GM13977 (cell line): ENCODE data around the gene SLC25A41.

Source experiments
- DNase-seq: peaks from one replicate; pipeline ENCODE4 v3.0.0; 2012; ENCODE audit warnings: low spot score
- in situ Hi-C: fragments of 300-500 bp; cut with MboI; formaldehyde crosslinking; loops from one replicate; pipeline ENCODE4 v1.12.0; 2022; ENCODE audit warnings: low sequenced_read_pairs, low pct_unique_long_range_greater_than_20kb, mixed read lengths, inconsistent platforms; ENCODE audit not compliant: unreplicated experiment
- TF ChIP-seq, protein P1 (sequence below): IDR thresholded peaks from 2 replicates; pipeline ENCODE4 v1.5.1; 2012; ENCODE audit warnings: mild to moderate bottlenecking, control low read depth; ENCODE audit not compliant: insufficient read depth; ENCODE audit errors: extremely low read depth, missing control alignments

The SLC25A41 gene

DNA sequence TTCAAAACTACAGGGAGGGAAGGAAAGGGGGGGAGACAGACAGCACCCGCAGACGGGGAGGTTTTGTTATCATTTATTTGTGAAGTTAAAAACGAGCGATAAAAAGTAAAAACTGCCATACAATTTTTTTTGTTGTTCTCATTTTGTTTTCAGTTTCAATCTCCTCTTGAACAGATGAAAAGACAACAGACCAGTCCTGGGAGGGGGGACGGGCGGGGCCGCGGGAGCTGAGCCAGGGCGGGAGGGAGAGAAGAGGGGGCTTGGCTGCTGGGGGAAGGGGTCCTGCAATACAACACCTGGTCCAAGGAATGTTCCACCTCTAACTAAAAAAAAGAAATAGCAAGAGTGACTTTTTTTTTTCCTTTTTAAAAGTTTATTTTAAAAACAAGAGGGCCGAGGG, 20.3 kb downstream of the SLC25A41 start:
- DNase-seq = peak; percentile 10
- in situ Hi-C loops = no loop called here
- TF ChIP-seq, protein P1, sequence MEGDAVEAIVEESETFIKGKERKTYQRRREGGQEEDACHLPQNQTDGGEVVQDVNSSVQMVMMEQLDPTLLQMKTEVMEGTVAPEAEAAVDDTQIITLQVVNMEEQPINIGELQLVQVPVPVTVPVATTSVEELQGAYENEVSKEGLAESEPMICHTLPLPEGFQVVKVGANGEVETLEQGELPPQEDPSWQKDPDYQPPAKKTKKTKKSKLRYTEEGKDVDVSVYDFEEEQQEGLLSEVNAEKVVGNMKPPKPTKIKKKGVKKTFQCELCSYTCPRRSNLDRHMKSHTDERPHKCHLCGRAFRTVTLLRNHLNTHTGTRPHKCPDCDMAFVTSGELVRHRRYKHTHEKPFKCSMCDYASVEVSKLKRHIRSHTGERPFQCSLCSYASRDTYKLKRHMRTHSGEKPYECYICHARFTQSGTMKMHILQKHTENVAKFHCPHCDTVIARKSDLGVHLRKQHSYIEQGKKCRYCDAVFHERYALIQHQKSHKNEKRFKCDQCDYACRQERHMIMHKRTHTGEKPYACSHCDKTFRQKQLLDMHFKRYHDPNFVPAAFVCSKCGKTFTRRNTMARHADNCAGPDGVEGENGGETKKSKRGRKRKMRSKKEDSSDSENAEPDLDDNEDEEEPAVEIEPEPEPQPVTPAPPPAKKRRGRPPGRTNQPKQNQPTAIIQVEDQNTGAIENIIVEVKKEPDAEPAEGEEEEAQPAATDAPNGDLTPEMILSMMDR = no peak

DNA sequence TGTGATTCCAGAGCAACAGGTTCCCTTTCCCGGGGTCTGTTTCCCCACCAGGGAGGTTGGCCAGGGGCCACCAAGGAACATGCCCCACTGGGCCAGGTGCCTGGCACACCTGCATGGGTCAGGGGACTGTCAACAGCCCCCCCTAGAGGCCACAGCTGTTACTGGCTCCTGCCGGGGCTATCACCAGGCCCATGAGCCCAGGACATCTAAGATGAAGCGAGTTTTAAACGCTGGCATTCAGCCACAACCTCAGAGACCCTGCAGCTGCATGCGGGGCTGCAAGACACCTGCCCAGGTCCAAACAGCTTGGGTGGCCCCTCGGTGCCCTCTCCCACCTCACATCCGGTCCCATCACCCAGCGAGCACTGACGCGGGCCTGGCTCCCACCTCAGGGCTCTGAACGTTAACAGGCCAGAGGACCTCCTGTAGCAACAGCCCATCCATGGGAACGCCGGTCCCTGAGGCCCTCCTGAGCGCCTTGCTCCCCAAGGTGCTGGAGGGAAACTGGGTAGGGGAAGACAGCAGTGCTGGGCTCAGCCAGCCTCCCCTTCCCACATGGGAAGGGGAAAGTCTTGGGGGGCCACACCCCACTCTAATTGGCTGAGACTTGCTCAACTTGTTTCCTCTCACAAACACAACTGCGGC, 21.0 kb downstream of the SLC25A41 start:
- DNase-seq = peak; percentile 68
- in situ Hi-C loops = no loop called here
- TF ChIP-seq, protein P1 = peak; percentile 73

DNA sequence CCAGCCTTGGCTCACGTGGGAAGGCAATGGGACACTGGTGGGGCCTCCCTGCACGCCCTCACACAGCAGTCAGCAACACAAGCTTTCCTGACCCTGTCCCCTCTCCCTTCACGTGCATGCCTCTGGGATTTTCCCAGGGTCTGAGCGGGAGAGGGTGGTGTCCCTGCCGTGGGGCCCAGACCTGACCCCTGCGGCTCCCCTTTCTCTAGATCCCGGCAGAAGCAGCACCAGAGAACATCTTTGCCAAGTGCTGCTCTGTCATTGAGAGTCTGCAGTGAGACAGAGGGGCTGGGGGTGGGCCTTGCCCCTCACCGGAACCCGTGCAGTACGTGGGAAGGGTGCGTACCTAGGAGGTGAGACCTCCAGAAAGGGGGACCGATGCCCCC, 21.5 kb downstream of the SLC25A41 start:
- in situ Hi-C loops = no loop called here
- no peak for DNase-seq
- TF ChIP-seq, protein P1 = no peak

DNA sequence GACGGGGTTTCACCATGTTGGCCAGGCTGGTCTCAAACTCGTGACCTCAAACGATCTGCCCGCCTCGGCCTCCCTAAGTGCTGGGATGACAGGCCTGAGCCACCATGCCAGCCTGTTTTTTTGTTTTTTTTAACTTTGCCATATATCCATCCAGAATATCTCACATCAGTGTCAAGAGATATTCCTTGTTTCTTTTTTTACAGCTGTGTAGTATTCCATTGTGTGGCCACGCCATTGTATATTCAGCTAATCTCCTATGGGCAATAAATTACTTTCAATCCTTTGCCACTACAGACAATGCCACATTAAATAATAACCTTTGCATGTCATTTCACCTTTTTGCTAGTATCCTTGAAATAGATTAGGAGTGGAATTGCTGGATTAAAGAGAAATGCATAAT, 24.2 kb downstream of the SLC25A41 start:
- TF ChIP-seq, protein P1 = no peak
- in situ Hi-C loops = no loop called here

DNA sequence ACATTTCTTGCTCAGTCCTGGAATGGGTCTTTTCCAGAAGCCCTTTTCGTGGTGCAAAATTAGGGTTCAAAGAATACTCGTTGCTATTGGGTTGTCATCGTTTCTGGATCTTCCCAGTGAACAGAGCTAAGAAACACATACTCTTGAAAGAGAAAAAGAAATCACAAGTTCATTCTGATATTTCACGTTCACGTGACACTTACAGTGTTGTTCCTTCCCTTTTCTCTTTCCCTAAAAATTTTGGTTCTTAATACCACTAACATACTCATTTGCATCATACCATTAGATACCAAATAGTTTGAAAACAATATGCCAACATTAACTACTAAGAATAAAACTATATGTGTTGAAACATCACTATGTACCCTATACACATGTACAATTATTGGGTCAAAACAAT, 27.2 kb downstream of the SLC25A41 start:
- TF ChIP-seq, protein P1 = no peak
- DNase-seq = no peak
- in situ Hi-C loops = no loop called here

More for the DNA sequence above, 24.2 kb downstream of the SLC25A41 start:
- DNase-seq = no peak

DNA sequence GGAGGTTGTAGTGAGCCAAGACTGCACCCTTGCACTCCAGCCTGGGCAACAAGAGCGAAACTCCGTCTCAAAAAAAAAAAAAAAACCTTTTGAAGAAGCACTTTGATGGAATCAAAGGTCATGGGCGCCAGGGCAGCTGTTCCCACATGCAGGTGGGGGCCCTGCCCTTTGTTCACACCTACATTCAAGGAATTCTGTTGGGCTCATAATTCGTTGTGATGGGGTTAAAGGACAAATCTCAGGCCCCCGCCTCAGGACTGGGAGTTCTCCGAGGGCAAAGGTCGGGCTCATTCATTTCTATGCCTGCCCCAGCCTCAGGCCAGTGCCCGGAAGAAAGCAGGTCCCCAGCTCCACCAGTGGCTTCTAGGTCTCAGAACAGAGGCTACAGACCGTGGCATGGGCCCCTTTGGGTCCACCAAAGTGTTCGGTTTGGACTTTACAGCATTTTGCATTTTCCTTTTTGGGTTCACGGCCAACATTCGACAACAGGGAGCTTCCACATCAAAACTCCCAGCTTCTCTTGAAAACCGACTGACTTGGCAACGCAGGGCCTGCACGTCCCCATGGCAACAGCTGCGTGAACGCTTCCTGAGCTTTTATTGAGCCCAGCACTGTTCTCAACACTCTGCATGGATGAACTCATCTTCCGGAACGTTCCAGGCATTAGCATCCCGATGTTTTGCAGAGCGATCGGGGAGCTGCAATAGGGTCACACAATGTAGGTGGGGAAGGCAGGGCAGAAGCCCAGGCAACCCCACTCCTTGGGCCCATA, 30.5 kb downstream of the SLC25A41 start:
- DNase-seq = no peak
- TF ChIP-seq, protein P1 = no peak

More for the DNA sequence above, 30.5 kb downstream of the SLC25A41 start:
- in situ Hi-C loops = no loop called here
